HG03135 (cell line): ENCODE results near the gene EPS8.

ENCODE experiments used
- ATAC-seq: cut with Tn5 transposase; IDR thresholded peaks from one replicate; pipeline ENCODE4 v1.9.1; 2021; ENCODE audit warnings: mild to moderate bottlenecking, moderate library complexity; ENCODE audit not compliant: unreplicated experiment

Gene EPS8

DNA sequence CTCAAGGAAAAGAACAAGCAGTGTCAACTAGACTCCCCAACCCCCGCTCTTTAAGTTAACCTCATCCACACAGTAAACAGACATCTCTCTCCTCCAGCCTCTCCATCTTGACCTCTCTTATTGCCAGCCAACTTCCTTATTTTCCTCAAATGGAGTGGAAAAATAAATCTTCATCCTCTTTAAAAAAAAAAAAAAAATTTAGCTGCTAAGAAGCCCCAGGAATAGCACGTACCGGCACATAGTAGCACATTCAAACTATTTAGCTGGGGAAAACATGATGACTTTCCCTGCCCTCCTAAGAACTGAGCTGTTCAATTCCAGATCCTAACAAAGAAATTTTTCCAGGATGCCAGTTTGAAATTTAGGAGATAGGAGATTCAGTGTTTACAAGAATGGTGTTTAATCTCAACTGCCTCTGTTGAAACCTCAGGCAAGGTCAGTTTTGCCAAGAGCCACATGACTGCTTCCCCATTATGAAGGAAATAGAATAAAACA lies 90.8 kb downstream of the EPS8 start:
- ATAC-seq: no peak

DNA sequence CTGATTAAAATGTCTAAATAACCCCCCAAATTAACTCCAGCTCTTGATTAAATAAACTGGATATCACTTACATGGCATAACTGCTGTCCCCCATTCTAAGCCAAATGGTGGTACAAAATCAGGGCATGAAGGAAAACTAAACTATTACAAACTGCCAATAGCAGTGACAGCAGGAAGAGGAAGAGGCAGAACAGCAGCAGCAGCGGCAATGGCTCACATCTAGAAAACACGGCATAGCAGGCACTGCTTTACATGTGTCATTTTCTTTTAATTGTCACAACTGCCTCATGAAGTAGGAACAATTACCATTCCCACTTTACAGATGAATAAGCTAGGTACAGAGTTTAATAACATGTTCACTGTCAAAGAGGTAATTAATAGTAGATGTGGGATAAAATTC lies 92.0 kb downstream of the EPS8 start:
- no peak for ATAC-seq

GRCh38 chr12:15693228-15693911 lies 95.8 kb downstream of the EPS8 start:
- no peak for ATAC-seq

- ATAC-seq: no peak
Measured at GRCh38 chr12:15691388-15691787, 97.8 kb downstream of the EPS8 start.

DNA sequence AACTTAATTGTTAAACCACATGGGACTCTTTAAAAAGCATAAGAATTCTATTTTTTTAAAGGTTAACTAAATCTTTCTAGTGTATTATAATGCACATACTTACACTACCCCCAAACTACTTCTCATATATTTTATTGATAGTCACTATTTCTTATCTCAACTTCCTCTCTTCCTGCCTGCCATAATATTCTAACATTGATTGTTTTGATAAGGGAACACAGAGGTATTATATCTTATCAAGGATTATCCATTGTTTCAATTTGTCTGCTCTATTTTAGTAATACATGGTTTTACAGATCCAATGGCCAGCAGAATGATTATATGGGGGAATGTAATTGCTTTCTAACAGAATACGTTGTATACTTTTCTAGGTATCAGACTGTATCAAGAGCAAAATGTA lies 98.9 kb downstream of the EPS8 start:
- no peak for ATAC-seq

DNA sequence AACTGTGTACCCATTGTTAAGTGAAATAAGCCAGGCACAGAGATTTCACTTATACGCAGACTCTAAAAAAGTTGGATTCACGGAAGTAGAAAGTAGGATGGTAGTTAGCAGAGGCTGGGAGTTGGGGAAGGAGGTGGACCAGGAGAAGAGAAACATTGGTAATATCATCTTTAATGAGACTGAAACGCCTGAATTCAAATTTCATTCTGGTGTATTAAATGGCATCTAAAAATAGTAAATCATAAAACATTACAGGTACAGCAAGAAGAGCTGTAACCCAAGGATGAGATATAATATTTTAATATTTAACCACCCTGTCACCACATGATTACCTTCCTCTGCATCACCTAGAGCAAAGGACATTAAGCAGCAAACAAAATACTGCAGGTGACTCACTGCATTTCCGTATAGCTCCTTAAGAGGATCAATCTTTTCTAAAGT lies 99.4 kb downstream of the EPS8 start:
- no peak for ATAC-seq

DNA sequence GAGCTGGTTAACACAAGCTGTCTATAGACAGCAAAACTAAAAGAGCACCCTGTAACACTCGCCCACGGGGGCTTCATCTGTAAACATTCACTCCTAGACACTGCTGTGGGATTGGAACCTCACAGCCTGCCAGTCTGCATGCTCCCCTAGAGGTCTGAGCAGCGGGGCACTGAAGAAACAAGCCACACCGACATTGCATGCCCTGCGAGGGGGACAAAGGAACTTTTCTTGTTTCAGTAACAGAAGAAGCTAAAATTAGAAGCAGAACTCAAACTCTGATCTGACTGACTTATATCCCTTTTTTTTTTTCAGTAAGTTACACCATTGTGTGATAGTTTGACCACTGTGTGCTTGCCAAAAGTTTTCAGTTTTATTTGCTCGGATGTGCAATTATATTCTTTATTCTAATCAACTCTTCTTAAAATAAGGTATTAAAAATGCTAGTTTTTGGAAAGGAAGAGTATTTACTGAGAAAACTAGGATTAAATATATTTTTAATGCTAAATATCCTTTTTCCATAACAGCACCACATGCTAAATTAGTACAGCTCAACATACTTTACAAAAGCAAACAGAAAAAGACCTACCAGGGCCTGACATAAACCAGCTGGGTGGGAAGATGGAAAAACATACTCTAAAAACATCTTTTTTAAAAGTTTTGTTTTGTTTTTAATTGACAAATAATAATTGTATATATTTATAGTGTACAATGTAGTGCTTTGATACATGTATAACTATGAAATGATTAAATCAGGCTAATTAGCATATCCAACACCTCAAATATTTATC lies 100.2 kb downstream of the EPS8 start:
- ATAC-seq: no peak

DNA sequence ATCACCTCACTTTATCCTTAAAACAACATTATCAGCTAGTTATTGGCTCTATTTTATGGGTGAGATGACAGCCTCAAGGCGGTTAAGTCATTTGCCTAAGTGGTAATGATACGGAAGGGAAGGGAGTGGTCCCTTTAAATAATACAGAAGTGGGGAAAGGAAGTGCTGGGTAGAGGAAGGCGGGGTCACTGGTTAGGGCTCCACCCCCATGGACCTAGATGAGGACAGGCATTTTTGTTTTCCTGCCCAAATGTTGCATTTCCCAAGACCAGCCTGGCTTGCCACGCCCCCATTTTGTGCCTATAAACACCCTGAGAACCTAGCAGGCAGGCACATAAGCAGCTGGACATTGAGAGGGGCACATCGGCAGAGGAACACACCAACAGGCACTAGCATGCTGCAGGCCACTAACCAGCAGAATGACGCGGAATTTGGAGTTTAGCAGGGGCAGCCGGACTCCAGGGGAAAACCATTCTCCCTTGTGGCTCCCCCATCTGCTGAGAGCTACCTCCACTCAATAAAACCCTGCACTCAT lies 100.9 kb downstream of the EPS8 start:
- ATAC-seq: no peak

- ATAC-seq: no peak
Measured at GRCh38 chr12:15687583-15687982, 101.6 kb downstream of the EPS8 start.

GRCh38 chr12:15684896-15685658 lies 104.1 kb downstream of the EPS8 start:
- ATAC-seq: no peak

- ATAC-seq: no peak
Measured at GRCh38 chr12:15682826-15683225, 106.4 kb downstream of the EPS8 start.

- ATAC-seq: no peak
Measured at GRCh38 chr12:15679151-15679550, 110.0 kb downstream of the EPS8 start.

DNA sequence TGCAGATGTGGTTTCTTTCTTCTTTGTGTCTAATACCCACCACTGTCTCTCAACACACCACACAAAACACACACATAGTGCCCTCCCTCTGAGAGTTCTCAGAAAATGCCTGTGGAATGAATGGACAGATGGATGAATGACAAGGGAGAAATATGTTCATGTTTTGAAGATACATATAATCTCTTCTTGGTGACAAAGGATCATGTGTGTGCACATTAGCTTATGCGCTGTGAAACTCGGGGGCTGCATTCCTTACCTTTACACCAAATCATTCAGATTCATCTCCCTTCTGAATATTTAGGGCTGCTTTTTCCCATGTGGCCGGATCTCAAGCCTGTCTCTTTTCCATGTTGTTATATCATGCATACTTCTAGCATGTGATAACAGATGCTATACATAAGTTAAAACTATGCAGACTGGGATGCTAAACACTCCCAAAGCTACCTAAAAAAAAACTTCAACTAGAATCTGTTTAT lies 111.4 kb downstream of the EPS8 start:
- ATAC-seq: no peak

DNA sequence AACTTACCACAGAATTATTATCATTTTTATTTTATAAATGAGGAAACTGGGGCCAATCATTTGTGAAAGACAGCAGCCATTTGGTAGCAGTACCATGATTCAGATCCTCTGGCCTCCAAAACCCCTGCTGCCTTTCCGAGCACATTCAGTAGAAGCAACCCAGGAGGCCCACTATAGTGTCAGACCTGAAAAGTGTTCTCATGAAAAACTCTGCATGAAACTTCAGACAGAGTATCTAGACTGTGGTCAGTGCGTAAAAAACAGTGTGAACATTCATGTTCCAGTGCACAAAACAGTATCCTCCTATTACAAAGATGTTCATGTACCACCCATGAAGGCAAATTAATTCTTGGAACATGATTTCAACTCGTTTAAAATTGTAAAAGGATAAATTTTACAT lies 112.0 kb downstream of the EPS8 start:
- ATAC-seq: no peak

GRCh38 chr12:15672671-15673270 lies 116.4 kb downstream of the EPS8 start:
- ATAC-seq: no peak

GRCh38 chr12:15670756-15671155 lies 118.4 kb downstream of the EPS8 start:
- ATAC-seq: no peak

- ATAC-seq: no peak
Measured at GRCh38 chr12:15669256-15669948, 119.8 kb downstream of the EPS8 start.

DNA sequence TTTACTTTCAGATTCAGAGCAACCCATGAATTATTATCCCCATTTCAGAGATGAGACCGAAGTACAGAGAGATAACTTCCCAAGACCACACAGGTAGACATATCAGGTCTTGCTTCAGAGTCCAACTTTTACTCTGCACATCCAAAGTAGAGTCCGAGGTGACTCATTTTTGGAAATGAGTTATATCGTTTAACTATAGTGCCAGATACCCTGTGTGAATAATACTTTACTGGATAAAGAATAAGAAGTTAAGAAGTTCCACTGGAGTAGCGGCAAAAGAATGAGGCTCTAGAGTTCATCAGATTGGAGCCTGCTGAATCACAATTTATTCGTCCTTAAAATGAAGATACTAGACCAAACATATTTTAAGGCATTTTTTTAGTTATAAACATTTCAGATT lies 124.7 kb downstream of the EPS8 start:
- ATAC-seq: no peak

DNA sequence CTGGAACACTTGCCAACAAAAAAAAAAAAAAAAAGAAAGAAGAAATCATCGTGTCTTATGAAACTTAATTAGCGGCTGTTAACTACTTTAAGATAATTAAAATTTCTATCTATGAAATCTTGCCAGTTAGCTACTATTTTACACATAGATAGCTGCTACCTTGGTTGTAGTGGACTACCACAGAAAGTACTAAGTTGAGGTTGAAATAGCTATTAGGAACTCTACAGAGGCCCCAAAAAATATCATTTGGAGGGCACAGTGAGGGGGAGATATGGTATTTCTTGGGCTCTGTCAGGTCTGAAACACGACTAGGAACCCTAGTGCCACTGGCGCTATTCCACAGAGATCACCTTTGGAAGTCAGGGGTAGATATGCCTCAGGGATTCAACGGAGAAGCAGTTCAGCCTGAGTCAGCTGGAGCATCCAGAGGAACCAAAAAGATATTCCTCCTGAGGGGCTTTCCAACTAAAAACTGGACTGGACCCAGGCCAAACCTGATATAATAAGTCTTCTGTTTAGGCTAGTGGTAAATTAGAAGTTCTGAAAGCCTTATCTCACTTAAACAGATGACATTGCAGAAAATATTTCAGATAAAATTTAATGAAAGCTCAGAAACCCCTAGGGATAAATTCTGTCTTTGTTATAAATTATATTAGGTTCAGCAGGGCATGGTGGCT lies 126.1 kb downstream of the EPS8 start:
- no peak for ATAC-seq
